DND-41 (cell line): ENCODE data around the gene COL8A1.

Experiments
- EZH2 ChIP-seq: IDR thresholded peaks from 3 replicates; pipeline ENCODE4 v1.6.1; 2012; ENCODE audit warnings: borderline replicate concordance, low read depth, mild to moderate bottlenecking, moderate library complexity, low read length, inconsistent platforms; ENCODE audit not compliant: severe bottlenecking
- TF ChIP-seq, protein P1 (sequence below): IDR thresholded peaks from 2 replicates; pipeline ENCODE4 v1.5.1; 2012; ENCODE audit warnings: borderline replicate concordance, low read length, moderate library complexity, mild to moderate bottlenecking; ENCODE audit not compliant: poor library complexity, severe bottlenecking; ENCODE audit errors: extremely low read depth

DNA sequence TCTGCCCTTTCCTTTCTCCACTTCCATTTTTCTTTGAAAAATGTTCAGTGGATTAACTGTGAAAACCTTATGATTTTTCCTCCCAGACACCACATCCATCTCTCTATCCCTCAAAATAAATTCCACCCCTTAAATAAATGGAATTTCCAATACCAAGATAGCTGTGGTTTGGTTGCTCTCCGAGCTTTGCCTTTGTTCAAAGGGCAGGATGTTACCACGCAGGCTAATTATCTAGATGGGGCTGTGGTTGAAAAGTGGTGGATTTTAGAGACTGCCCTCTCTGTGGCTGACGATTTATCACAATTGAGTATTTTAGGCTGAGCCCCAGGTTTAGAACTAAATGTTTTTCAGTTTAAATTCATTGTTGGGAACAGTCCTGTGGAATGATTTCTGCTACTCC, 142.4 kb downstream of the COL8A1 start:
- TF ChIP-seq, protein P1, sequence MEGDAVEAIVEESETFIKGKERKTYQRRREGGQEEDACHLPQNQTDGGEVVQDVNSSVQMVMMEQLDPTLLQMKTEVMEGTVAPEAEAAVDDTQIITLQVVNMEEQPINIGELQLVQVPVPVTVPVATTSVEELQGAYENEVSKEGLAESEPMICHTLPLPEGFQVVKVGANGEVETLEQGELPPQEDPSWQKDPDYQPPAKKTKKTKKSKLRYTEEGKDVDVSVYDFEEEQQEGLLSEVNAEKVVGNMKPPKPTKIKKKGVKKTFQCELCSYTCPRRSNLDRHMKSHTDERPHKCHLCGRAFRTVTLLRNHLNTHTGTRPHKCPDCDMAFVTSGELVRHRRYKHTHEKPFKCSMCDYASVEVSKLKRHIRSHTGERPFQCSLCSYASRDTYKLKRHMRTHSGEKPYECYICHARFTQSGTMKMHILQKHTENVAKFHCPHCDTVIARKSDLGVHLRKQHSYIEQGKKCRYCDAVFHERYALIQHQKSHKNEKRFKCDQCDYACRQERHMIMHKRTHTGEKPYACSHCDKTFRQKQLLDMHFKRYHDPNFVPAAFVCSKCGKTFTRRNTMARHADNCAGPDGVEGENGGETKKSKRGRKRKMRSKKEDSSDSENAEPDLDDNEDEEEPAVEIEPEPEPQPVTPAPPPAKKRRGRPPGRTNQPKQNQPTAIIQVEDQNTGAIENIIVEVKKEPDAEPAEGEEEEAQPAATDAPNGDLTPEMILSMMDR = no peak
- no peak for TF ChIP-seq EZH2
